ENCODE measurements around the gene C1orf115. TPM values are rescaled to one million over a fixed set of nuclear protein-coding genes. Genes with fewer than 3 reads are reported as not detected.

The C1orf115 gene
- polyA plus RNA-seq, 1 of the 3 experiments (the other 2 are of a cell fraction), result 4.2 TPM

GRCh38 chr1:220697326-220697725 lies 7.2 kb downstream of the C1orf115 start:
- H4K20me1 ChIP-seq (ENCODE audit: insufficient read depth), result no peaks in the 10 kb centered on the region
- CTCF ChIA-PET, result interaction anchor here (1.5 to 1.9 kb wide), 2 partner anchors 36 to 79 kb away, joined by 7 to 8 read pairs; no protein-coding TSS in a partner anchor
- H3K36me3 ChIP-seq (replicated peaks in 1 of 2; ENCODE audit: control insufficient read depth in 1 of 2, insufficient read depth in 2 of 2, low read length in 1 of 2), result no peaks in the 10 kb centered on the region
- no peak for TF ChIP-seq ELF1 (IDR thresholded peaks at IDR 0.05)
- H3K79me2 ChIP-seq (ENCODE audit: insufficient read depth), result no peaks in the 10 kb centered on the region
- POLR2A ChIA-PET, result no interaction called here
- H3K9me3 ChIP-seq, result no peaks in the 10 kb centered on the region
- no peaks in the 10 kb centered on the region for H3K4me1 ChIP-seq (ENCODE audit: control insufficient read depth in 1 of 2, insufficient read depth in 2 of 2, low read depth in 1 of 2, low read length in 1 of 2)
- no peaks in the 10 kb centered on the region for H3K9me2 ChIP-seq
- H3K4me2 ChIP-seq, result no peak overlapping the region
- no peaks in the 10 kb centered on the region for H3F3A ChIP-seq (replicated peaks; ENCODE audit: insufficient read depth)
- H3K27ac ChIP-seq (ENCODE audit: low read depth in 2 of 2, low read length in 1 of 2), result no peak overlapping the region
- H2AFZ ChIP-seq (ENCODE audit: low read depth), result no peak overlapping the region
- 69% methylated on average over 6 of the region's 6 CpGs for WGBS (ENCODE audit: low lambda C conversion rate)
- H3K4me3 ChIP-seq (ENCODE audit: low read depth in 2 of 2, low read length in 1 of 2), result no peak overlapping the region
- H3K9ac ChIP-seq, result no peak overlapping the region
- no peak for DNase-seq
- H3K27me3 ChIP-seq (ENCODE audit: insufficient read depth), result no peaks in the 10 kb centered on the region

GRCh38 chr1:220698607-220699016 lies 8.4 kb downstream of the C1orf115 start:
- Histone ChIP-seq H3K36me3 (replicated peaks in 1 of 2; ENCODE audit: control insufficient read depth in 1 of 2, insufficient read depth in 2 of 2, low read length in 1 of 2) (no peaks in the 10 kb centered on the region), H3K9me3 (no peaks in the 10 kb centered on the region), H3K4me3 (ENCODE audit: low read depth in 2 of 2, low read length in 1 of 2) (no peak overlapping the region), H3K9me2 (no peaks in the 10 kb centered on the region), H3K9ac (no peak overlapping the region), H3K27me3 (ENCODE audit: insufficient read depth) (no peaks in the 10 kb centered on the region), H3F3A (replicated peaks; ENCODE audit: insufficient read depth) (no peaks in the 10 kb centered on the region), H2AFZ (ENCODE audit: low read depth) (no peak overlapping the region), H3K4me2 (no peak overlapping the region), H4K20me1 (ENCODE audit: insufficient read depth) (no peaks in the 10 kb centered on the region), H3K27ac (ENCODE audit: low read depth in 2 of 2, low read length in 1 of 2) (no peak overlapping the region), H3K79me2 (ENCODE audit: insufficient read depth) (no peaks in the 10 kb centered on the region), H3K4me1 (ENCODE audit: control insufficient read depth in 1 of 2, insufficient read depth in 2 of 2, low read depth in 1 of 2, low read length in 1 of 2) (no peaks in the 10 kb centered on the region)
- 85% methylated on average over 5 of the region's 5 CpGs for WGBS (ENCODE audit: low lambda C conversion rate)
- TF ChIP-seq FOXJ3 (CRISPR knock-in tag; IDR thresholded peaks at IDR 0.05), result no peak
- no peak for TF ChIP-seq EP300 (IDR thresholded peaks at IDR 0.05; ENCODE audit: borderline replicate concordance in 1 of 2, low read depth in 1 of 2, low read length in 1 of 2)
- no peak for TF ChIP-seq FOSL2 (IDR thresholded peaks at IDR 0.05; ENCODE audit: borderline replicate concordance, low read depth)
- no peak for TF ChIP-seq ELF1 (IDR thresholded peaks at IDR 0.05)
- no peak for TF ChIP-seq MXI1 (IDR thresholded peaks at IDR 0.05; ENCODE audit: low read depth, low read length)
- no peak for TF ChIP-seq GABPA (IDR thresholded peaks at IDR 0.05; ENCODE audit: low read depth)
- no peak for TF ChIP-seq RXRA (IDR thresholded peaks at IDR 0.05; ENCODE audit: borderline replicate concordance, low read depth)
- TF ChIP-seq POLR2AphosphoS5 (IDR thresholded peaks at IDR 0.05; ENCODE audit: low read depth, low read length), result no peak
- TF ChIP-seq SIN3A (IDR thresholded peaks at IDR 0.05; ENCODE audit: borderline replicate concordance, low read depth, low read length), result no peak
- ChIA-PET POLR2A (no interaction called here), CTCF (interaction anchor here (0.6 to 1.9 kb wide), 4 partner anchors 8 to 176 kb away, joined by 3 to 8 read pairs (median 3); no protein-coding TSS in a partner anchor)
- no peak for DNase-seq

- Histone ChIP-seq H3K27me3 (ENCODE audit: insufficient read depth) (no peaks in the 10 kb centered on the region), H3K4me2 (no peak overlapping the region), H3F3A (replicated peaks; ENCODE audit: insufficient read depth) (no peaks in the 10 kb centered on the region), H3K9me2 (no peaks in the 10 kb centered on the region), H3K4me1 (ENCODE audit: control insufficient read depth in 1 of 2, insufficient read depth in 2 of 2, low read depth in 1 of 2, low read length in 1 of 2) (no peaks in the 10 kb centered on the region), H3K9me3 (no peaks in the 10 kb centered on the region), H3K9ac (no peak overlapping the region), H3K79me2 (ENCODE audit: insufficient read depth) (no peaks in the 10 kb centered on the region), H2AFZ (ENCODE audit: low read depth) (no peak overlapping the region), H4K20me1 (ENCODE audit: insufficient read depth) (no peaks in the 10 kb centered on the region), H3K27ac (ENCODE audit: low read depth in 2 of 2, low read length in 1 of 2) (no peak overlapping the region), H3K4me3 (ENCODE audit: low read depth in 2 of 2, low read length in 1 of 2) (no peak overlapping the region), H3K36me3 (replicated peaks in 1 of 2; ENCODE audit: control insufficient read depth in 1 of 2, insufficient read depth in 2 of 2, low read length in 1 of 2) (no peaks in the 10 kb centered on the region)
- ChIA-PET POLR2A (no interaction called here), CTCF (interaction anchor here (0.6 to 1.9 kb wide), 5 partner anchors 8 to 418 kb away, joined by 3 to 8 read pairs (median 3); no protein-coding TSS in a partner anchor)
- DNase-seq, result no peak
- no peak for TF ChIP-seq ZBTB33 (IDR thresholded peaks at IDR 0.05; ENCODE audit: borderline replicate concordance, low read depth)
- TF ChIP-seq EP300 (IDR thresholded peaks at IDR 0.05; ENCODE audit: borderline replicate concordance in 1 of 2, low read depth in 1 of 2, low read length in 1 of 2), result no peak
- no peak for TF ChIP-seq SIN3A (IDR thresholded peaks at IDR 0.05; ENCODE audit: borderline replicate concordance, low read depth, low read length)
- no peak for TF ChIP-seq IRF3 (IDR thresholded peaks at IDR 0.05; ENCODE audit: low read depth, low read length)
- TF ChIP-seq MEF2A (IDR thresholded peaks at IDR 0.05; ENCODE audit: borderline replicate concordance, low read depth), result no peak
- TF ChIP-seq ELF1 (IDR thresholded peaks at IDR 0.05), result no peak
- TF ChIP-seq CHD2 (IDR thresholded peaks at IDR 0.05; ENCODE audit: low read length, partially characterized antibody), result no peak
- TF ChIP-seq TEAD4 (IDR thresholded peaks at IDR 0.05; ENCODE audit: borderline replicate concordance, insufficient read depth), result no peak
- TF ChIP-seq TAF1 (IDR thresholded peaks at IDR 0.05; ENCODE audit: borderline replicate concordance, low read depth, low read length), result no peak
- TF ChIP-seq MXI1 (IDR thresholded peaks at IDR 0.05; ENCODE audit: low read depth, low read length), result no peak
- no peak for TF ChIP-seq RAD21 (IDR thresholded peaks at IDR 0.05; ENCODE audit: low read length)
- TF ChIP-seq TCF12 (IDR thresholded peaks at IDR 0.05), result no peak
- TF ChIP-seq JUND (IDR thresholded peaks at IDR 0.05), result no peak
- 78% methylated on average over 2 of the region's 3 CpGs for WGBS (ENCODE audit: low lambda C conversion rate)
Observed at GRCh38 chr1:220699044-220699443, 8.9 kb downstream of the C1orf115 start.
